Measurements from ENCODE around the gene AOAH.

The AOAH gene

GRCh38 chr7:36617408-36617807, 106.9 kb downstream of the AOAH start:
- DNase-seq (ENCODE audit: low read depth), result no peak
- no peak overlapping the region for H3K4me3 ChIP-seq (replicated peaks; ENCODE audit: low read depth, low read length)
- TF ChIP-seq, protein P1, sequence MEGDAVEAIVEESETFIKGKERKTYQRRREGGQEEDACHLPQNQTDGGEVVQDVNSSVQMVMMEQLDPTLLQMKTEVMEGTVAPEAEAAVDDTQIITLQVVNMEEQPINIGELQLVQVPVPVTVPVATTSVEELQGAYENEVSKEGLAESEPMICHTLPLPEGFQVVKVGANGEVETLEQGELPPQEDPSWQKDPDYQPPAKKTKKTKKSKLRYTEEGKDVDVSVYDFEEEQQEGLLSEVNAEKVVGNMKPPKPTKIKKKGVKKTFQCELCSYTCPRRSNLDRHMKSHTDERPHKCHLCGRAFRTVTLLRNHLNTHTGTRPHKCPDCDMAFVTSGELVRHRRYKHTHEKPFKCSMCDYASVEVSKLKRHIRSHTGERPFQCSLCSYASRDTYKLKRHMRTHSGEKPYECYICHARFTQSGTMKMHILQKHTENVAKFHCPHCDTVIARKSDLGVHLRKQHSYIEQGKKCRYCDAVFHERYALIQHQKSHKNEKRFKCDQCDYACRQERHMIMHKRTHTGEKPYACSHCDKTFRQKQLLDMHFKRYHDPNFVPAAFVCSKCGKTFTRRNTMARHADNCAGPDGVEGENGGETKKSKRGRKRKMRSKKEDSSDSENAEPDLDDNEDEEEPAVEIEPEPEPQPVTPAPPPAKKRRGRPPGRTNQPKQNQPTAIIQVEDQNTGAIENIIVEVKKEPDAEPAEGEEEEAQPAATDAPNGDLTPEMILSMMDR (IDR thresholded peaks at IDR 0.05; ENCODE audit: low read length, missing control alignments), result no peak

GRCh38 chr7:36615852-36616540, 108.3 kb downstream of the AOAH start:
- TF ChIP-seq, protein P1 (IDR thresholded peaks at IDR 0.05; ENCODE audit: low read length, missing control alignments), result no peak
- no peak for DNase-seq (ENCODE audit: low read depth)
- no peak overlapping the region for H3K4me3 ChIP-seq (replicated peaks; ENCODE audit: low read depth, low read length)

DNA sequence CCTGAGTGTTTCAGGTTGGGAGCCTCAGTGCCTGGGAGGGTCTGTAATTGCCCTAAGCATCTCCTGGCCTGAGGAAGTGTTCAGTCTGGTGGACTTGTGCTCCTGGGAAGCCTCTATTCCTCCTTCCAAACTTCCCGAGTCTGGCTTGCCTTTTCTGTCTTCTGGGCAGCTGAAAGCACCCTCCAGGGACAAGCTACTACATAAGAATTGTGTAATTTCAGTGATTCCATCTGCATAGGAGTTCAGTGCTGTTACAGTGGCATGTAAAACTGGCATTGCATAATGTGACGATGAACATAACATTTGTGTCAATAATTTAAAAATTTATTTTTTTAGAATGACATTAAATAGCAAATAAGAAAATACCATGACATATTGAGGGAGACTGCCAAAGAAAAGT, 109.3 kb downstream of the AOAH start:
- H3K4me3 ChIP-seq (replicated peaks; ENCODE audit: low read depth, low read length), result no peak overlapping the region
- TF ChIP-seq, protein P1 (IDR thresholded peaks at IDR 0.05; ENCODE audit: low read length, missing control alignments), result no peak
- DNase-seq (ENCODE audit: low read depth), result no peak

DNA sequence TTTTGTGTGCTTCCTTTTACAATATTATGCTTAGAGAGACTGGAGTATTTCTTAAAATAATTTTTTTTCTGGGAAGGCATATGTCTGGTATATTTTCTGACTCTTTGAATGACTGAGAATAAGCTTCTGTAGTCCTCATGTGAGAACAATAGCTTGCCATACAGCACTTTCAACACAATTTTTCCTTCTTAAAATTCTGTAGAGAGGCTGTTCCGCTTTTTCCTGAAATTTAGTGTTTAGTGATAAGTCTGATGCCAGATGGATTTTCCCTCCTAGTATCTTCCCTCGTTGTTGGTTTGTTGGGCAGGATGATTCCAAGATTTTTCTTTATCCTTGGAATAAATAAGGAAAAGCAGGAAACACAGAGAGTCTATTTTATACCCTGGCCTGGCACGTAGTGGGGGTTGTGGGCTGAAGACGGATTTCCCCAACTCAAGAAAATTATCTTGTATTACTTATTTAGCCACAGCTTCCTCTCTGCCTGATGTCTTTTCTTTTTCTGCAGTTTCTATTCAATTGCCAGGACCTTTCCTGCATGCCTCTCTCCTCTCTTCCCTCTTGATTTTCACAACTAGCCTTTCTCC, 111.2 kb downstream of the AOAH start:
- TF ChIP-seq, protein P1 (IDR thresholded peaks at IDR 0.05; ENCODE audit: low read length, missing control alignments), result no peak
- DNase-seq (ENCODE audit: low read depth), result no peak
- H3K4me3 ChIP-seq (replicated peaks; ENCODE audit: low read depth, low read length), result no peak overlapping the region

- TF ChIP-seq, protein P1 (IDR thresholded peaks at IDR 0.05; ENCODE audit: low read length, missing control alignments), result no peak
- H3K4me3 ChIP-seq (replicated peaks; ENCODE audit: low read depth, low read length), result no peak overlapping the region
- DNase-seq (ENCODE audit: low read depth), result no peak
These were observed 112.6 kb downstream of the AOAH start for GRCh38 chr7:36611703-36612102.

- no peak for DNase-seq (ENCODE audit: low read depth)
- TF ChIP-seq, protein P1 (IDR thresholded peaks at IDR 0.05; ENCODE audit: low read length, missing control alignments), result no peak
- no peak overlapping the region for H3K4me3 ChIP-seq (replicated peaks; ENCODE audit: low read depth, low read length)
These were observed 116.6 kb downstream of the AOAH start for GRCh38 chr7:36607721-36608095.
